Measurements from ENCODE around the gene TSEN34. TPM values are rescaled to one million over a fixed set of nuclear protein-coding genes. Genes with fewer than 3 reads are reported as not detected.
"Not testable (repeated sequence)": the region's sequence is repeated elsewhere in the genome, so short reads cannot be mapped to it uniquely, and the experiment has no call there.

Gene TSEN34
- total RNA-seq, 2 donors from 2014 or later, result 36.7 to 37.0 TPM

DNA sequence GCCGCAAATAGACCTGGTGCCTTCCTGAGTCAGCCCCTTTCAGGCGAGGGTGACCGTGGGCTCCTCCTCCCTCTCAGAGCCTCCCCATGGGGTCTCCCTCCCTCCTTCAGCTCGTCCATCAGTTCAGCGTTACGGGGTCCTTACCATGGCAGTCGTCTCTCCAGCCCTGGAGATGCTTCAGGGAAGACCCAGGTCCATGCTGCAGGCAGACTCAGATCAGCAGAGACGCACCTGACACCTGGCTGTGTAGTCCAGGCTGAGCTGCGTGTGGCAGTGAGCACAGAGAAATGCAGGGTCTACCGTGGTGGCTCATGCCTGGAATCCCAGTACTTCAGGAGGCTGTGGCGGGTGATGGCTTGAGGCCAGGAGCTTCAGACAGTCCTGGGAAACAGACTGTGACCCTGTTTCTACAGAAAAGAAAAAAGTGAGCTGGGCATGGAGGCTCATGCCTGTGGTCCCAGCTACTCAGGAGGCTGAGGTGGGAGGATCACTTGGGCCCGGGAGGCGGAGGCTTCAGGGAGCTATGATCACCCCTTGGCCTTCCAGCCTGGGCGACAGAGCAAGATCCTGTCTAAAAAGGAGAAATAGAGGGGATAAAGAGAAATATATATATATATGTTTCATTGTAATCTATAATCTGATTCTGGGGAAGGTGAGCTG lies 32.3 kb downstream of the TSEN34 start:
- not testable (repeated sequence) for H3K4me1 ChIP-seq; H3K27me3 ChIP-seq; H3K27ac ChIP-seq; H3K9me3 ChIP-seq; DNase-seq (ENCODE audit: low spot score); H3K4me3 ChIP-seq
- H3K36me3 ChIP-seq, result peaks cover 12% of the 10 kb centered on the region

DNA sequence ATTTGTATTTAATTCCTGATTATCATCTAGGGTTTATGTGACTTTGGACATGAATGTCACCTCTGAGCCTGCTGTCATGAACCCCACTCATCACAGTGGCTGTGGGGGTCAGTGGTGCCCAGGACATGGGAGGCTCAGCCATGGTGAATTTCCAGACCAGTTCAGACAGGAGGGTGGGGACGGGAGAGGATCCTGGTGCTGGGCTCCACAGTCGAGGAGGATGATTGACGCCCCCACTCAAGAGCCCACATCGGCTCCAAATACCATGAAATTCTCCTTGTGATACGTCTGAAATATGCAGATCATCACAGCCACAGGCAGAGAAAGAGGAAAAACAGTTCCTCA lies 32.8 kb downstream of the TSEN34 start:
- H3K9me3 ChIP-seq; DNase-seq (ENCODE audit: low spot score); H3K4me3 ChIP-seq; H3K27ac ChIP-seq; H3K27me3 ChIP-seq; H3K36me3 ChIP-seq; H3K4me1 ChIP-seq: not testable (repeated sequence)

DNA sequence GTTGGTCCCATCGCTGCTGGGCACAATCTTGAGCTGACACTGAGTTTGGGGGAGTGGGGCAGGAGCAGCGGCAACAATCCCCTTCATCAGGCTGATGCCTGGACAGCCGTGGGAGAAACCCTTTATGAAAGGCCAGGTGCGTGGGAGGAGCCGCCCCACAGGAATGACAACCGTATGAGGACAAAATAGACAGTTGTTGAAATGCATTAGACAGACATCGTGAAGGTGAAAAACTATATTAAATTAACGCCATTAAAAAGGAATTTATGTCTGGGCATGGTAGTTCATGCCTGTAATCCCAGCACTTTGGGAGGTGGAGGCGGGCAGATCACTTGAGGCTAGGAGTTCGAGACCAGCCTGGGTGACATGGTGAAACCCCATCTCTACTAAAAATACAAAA lies 33.5 kb downstream of the TSEN34 start:
- H3K36me3 ChIP-seq; H3K4me1 ChIP-seq; H3K27ac ChIP-seq; H3K9me3 ChIP-seq; DNase-seq (ENCODE audit: low spot score); H3K27me3 ChIP-seq; H3K4me3 ChIP-seq: not testable (repeated sequence)

DNA sequence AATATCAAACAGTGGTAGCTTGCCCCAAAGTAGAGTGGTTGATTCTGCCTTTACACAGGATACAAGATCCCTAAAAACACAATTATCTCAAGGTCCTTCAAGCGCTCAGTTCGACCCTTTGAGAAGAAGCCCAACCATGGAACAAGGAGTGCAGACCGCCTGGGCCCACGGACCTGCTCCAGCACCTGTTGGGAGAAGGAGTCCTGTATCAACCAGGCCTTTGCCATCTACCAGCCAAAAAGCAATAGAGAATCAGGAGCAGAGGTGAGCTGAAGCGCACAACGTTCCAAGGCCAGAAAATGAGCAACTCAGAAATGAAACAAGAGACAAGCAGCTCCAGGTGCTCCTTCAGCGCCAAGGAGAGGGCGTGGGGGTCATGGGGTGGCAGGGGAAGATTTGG lies 38.0 kb downstream of the TSEN34 start:
- peaks cover 0 to 6% of the 10 kb centered on the region in 2 donors for H3K9me3 ChIP-seq
- no peaks in the 10 kb centered on the region for H3K27me3 ChIP-seq
- H3K4me3 ChIP-seq, result no peak overlapping the region
- no peak for DNase-seq (ENCODE audit: low spot score)
- no peaks in the 10 kb centered on the region for H3K36me3 ChIP-seq
- TF ChIP-seq, protein P1, sequence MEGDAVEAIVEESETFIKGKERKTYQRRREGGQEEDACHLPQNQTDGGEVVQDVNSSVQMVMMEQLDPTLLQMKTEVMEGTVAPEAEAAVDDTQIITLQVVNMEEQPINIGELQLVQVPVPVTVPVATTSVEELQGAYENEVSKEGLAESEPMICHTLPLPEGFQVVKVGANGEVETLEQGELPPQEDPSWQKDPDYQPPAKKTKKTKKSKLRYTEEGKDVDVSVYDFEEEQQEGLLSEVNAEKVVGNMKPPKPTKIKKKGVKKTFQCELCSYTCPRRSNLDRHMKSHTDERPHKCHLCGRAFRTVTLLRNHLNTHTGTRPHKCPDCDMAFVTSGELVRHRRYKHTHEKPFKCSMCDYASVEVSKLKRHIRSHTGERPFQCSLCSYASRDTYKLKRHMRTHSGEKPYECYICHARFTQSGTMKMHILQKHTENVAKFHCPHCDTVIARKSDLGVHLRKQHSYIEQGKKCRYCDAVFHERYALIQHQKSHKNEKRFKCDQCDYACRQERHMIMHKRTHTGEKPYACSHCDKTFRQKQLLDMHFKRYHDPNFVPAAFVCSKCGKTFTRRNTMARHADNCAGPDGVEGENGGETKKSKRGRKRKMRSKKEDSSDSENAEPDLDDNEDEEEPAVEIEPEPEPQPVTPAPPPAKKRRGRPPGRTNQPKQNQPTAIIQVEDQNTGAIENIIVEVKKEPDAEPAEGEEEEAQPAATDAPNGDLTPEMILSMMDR (IDR thresholded peaks at IDR 0.05), result no peak
- H3K4me1 ChIP-seq, result no peaks in the 10 kb centered on the region
- no peak overlapping the region for H3K27ac ChIP-seq

DNA sequence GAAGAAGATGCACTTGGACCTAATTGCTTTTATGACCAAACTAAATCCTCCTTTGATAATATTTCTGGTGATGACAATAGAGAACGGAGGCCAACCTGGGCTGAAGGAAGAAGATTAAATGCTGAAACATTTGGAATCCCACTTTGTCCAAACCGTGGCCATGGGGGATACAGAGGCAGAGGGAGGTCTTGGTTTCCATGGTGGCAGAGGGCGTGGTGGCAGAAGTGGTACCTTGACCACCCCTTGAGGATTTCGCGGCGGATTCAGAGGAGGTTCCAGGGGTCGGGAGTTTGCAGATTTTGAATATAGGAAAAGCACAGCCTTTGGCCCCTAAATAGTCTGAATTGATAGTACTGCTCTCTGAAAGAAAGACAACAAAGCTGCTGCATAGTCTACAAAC lies 38.9 kb downstream of the TSEN34 start:
- Histone ChIP-seq H3K9me3 (peaks cover 0 to 6% of the 10 kb centered on the region in 2 donors), H3K4me1 (no peaks in the 10 kb centered on the region), H3K27ac (no peak overlapping the region), H3K27me3 (no peaks in the 10 kb centered on the region), H3K36me3 (no peaks in the 10 kb centered on the region), H3K4me3 (no peak overlapping the region)
- TF ChIP-seq, protein P1 (IDR thresholded peaks at IDR 0.05), result no peak
- no peak for DNase-seq (ENCODE audit: low spot score)

DNA sequence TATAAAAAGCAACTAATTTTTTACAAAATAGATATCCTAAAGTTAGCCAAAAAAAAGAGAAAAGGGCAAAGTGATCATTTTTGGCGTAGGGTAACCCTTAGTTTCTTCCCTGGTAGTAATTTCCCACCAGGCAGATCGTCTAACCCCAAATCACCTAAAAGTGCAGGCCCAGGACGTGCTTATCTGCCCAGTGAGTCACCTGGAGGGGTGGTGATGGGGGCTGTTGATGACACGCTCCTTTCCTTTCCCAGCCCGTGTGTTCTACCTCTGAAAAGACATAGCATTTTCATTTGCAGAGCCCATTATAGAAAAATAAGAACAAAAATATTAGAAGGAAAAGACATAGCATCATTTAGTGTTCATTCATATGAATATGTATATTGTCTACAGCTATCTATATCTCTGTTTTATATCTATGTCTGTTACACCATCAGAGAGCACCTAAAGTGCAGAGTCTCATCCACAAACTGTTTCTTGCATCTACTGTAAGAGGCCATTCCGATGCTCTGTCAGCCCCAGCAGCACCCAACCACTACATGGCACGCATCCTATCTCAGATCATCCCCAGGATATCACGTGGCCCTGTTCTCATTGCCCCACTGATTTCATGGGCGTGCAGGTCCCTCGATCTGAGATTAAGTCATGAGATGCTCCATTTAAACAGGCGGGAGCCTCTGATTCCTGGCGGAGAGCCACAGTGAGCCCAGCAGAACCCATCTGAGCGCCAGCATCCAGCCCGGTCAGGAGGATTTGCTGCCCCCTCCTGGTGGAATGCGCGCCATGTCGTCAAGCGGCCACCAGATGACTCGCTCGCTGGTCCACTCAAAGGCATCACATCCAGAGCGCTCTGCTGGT lies 40.2 kb downstream of the TSEN34 start:
- TF ChIP-seq, protein P1 (IDR thresholded peaks at IDR 0.05), result peak; percentile 80 to 94
- DNase-seq (ENCODE audit: low spot score), result peak; percentile 86
- Histone ChIP-seq H3K4me1 (no peaks in the 10 kb centered on the region), H3K4me3 (no peak overlapping the region), H3K27ac (no peak overlapping the region), H3K36me3 (no peaks in the 10 kb centered on the region), H3K9me3 (peaks cover 0 to 6% of the 10 kb centered on the region in 2 donors), H3K27me3 (no peaks in the 10 kb centered on the region)

DNA sequence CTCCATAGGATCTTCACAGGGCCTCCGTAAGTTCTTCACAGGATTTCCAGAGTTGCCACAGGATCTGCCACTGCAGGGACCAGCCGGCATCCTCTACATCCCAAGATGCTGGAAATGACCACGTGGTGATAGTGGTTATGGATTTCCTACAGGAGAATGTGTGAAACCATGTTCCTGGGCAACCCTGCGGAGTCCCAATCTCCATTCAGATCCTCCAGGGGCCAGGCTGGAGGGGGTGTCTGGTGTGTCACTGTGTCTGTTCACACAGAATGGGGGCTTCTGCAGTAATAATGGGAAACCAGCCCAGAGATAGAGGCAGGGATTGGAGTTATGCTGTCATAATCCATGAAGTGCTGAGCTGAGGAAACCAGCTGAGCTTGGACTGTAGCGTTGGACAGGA lies 42.8 kb downstream of the TSEN34 start:
- no peaks in the 10 kb centered on the region for H3K9me3 ChIP-seq
- H3K27me3 ChIP-seq, result no peaks in the 10 kb centered on the region
- no peak overlapping the region for H3K4me3 ChIP-seq
- no peak for DNase-seq (ENCODE audit: low spot score)
- no peaks in the 10 kb centered on the region for H3K36me3 ChIP-seq
- TF ChIP-seq, protein P1 (IDR thresholded peaks at IDR 0.05), result no peak
- H3K4me1 ChIP-seq, result no peaks in the 10 kb centered on the region
- no peak overlapping the region for H3K27ac ChIP-seq

DNA sequence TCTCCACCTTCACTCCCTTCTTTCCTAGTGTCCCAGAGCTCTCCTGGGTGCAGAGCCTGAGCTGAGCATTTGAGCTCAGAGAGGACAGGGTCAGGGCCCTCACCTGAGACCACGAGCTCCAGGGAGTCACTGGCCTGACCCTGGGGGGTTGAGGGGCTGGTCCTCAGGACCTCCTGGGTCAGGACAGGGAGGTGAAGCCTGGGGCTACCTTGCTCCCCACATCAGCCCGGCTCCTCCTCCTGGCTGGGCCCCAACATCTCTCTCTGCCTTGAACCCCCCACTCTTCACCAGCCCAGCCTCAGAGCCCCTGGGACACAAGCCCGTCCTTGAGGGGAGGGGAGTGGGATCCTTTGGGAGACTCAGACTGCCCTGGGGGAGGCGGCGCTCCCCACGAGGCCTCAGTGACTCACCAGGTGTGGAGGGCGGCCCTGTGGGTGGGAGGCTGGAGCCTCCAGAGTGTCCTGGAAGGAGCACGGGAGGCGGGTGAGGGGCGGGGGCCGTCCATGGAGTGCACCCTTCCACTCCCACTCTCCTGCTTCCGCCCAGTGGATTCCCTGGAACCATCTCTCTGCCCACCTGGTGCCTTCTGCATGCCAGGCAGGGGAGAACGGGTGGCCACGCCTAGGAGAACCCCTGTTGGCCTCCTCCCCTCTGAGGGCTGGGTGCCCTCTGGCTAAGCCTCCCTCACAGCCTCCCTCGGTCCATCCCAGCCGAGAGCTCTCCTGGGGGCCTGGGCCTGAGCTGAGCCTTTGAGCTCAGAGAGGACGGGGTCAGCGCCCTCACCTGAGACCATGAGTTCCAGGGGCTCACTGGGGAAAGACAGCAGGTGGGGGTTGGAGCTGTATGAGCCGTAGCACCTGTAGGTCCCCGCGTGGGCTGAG lies 48.6 kb downstream of the TSEN34 start:
- H3K4me1 ChIP-seq; H3K27ac ChIP-seq; H3K4me3 ChIP-seq; H3K36me3 ChIP-seq; H3K9me3 ChIP-seq; DNase-seq (ENCODE audit: low spot score); H3K27me3 ChIP-seq: not testable (repeated sequence)

DNA sequence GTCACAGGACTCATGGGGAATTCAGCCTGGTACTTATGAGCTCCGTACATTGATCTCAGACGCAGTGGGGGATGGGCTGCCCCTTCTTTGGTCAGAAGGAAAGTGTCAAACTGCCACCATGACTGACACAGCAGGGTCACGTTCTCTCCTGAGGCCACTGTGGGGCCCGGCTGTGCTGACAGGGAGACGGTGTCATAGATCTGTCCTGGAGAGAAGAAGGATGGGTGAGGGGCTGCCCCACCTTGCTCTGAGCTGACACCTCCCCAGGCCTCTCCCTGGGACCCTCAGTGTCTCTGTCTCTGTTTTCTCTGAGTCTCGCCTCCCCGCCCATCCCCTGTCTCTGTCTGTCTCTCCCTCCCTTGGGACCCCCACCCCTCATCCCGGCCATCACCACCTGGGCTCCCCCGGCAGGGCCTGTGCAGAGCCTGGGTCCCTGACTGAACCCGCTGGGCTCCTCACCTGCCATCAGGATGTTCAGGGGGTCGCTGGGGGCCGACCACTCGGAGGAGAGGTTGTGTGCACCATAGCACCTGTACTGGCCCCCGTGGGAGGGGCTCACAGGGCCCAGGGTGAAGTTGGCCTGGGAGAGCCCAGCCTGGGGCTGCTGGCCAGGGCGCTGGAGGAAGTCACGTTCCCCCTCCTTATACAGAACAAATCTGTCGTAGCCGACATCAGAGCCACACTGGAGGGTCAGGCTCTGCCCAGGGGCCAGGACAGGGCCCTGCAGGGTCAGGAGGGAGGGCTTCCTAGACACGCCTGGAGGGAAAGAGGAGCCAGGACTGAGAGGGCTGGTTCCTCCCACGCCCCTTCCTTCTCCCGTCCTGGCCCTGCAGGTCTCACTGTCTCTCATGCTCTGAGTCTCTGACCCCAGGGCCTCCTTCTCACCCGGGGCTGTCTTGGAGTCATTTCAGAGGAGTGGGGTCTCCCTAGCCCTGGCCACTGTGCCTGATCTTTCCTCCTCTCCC lies 49.5 kb downstream of the TSEN34 start:
- not testable (repeated sequence) for DNase-seq (ENCODE audit: low spot score); H3K4me1 ChIP-seq; H3K36me3 ChIP-seq; H3K9me3 ChIP-seq; H3K27me3 ChIP-seq; H3K27ac ChIP-seq; H3K4me3 ChIP-seq

Data from right atrium auricular region (tissue), 2 donors.